GM21786 (cell line): ENCODE measurements around the gene PCP4L1.
A peak's percentile ranks its signal among the peaks of the same experiment; 100 is the strongest.
"Not testable (repeated sequence)": the region's sequence is repeated elsewhere in the genome, so short reads cannot be mapped to it uniquely, and the experiment has no call there.

Experiments
- ATAC-seq: cut with Tn5 transposase; IDR thresholded peaks from one replicate; pipeline ENCODE4 v1.9.1; 2021; ENCODE audit not compliant: unreplicated experiment

The PCP4L1 gene

GRCh38 chr1:161227196-161227871, 31.2 kb upstream of the PCP4L1 start:
- peak; percentile 27 for ATAC-seq

GRCh38 chr1:161228032-161228431, 30.5 kb upstream of the PCP4L1 start:
- no peak for ATAC-seq

GRCh38 chr1:161229896-161230295, 28.6 kb upstream of the PCP4L1 start:
- no peak for ATAC-seq

- no peak for ATAC-seq
Measured at GRCh38 chr1:161230762-161231161, 27.8 kb upstream of the PCP4L1 start.

- ATAC-seq = no peak
Measured at GRCh38 chr1:161233102-161233501, 25.4 kb upstream of the PCP4L1 start.

- no peak for ATAC-seq
Measured at GRCh38 chr1:161235957-161236775, 22.4 kb upstream of the PCP4L1 start.

- ATAC-seq = no peak
Measured at GRCh38 chr1:161238039-161238473, 20.5 kb upstream of the PCP4L1 start, which contains the start of gene NR1I3. Gene NR1I3 (minus strand): TSS chr1:161238203. CDS start chr1:161236565, 1,638 bp downstream.

GRCh38 chr1:161241682-161242081, 16.9 kb upstream of the PCP4L1 start:
- ATAC-seq = no peak

- no peak for ATAC-seq
Measured at GRCh38 chr1:161242313-161242712, 16.2 kb upstream of the PCP4L1 start.

- ATAC-seq = no peak
Measured at GRCh38 chr1:161244888-161245287, 13.7 kb upstream of the PCP4L1 start.

- not testable (repeated sequence) for ATAC-seq
Measured at GRCh38 chr1:161250100-161250499, 8.4 kb upstream of the PCP4L1 start.

- ATAC-seq = no peak
Measured at GRCh38 chr1:161250829-161251228, 7.7 kb upstream of the PCP4L1 start.

- ATAC-seq = no peak
Measured at GRCh38 chr1:161251579-161251978, 7.0 kb upstream of the PCP4L1 start.

- ATAC-seq = not testable (repeated sequence)
Measured at GRCh38 chr1:161255302-161255701, 3.2 kb upstream of the PCP4L1 start.

GRCh38 chr1:161255955-161256520, 2.5 kb upstream of the PCP4L1 start:
- not testable (repeated sequence) for ATAC-seq

- not testable (repeated sequence) for ATAC-seq
Measured at GRCh38 chr1:161257109-161257508, 1.4 kb upstream of the PCP4L1 start.

GRCh38 chr1:161259345-161259702, 779 bp downstream of the PCP4L1 start:
- ATAC-seq = no peak

GRCh38 chr1:161259765-161260164, 1.2 kb downstream of the PCP4L1 start:
- no peak for ATAC-seq

- no peak for ATAC-seq
Measured at GRCh38 chr1:161260376-161261260, 2.1 kb downstream of the PCP4L1 start.

- ATAC-seq = no peak
Measured at GRCh38 chr1:161261261-161262235, 3.0 kb downstream of the PCP4L1 start.
